Natural killer cell (primary cell): ENCODE results near the gene DNAJC3. TPM values are rescaled to one million over a fixed set of nuclear protein-coding genes. Genes with fewer than 3 reads are reported as not detected.

Source experiments
- ATAC-seq, 3 donors: fragments of 150-1000 bp in 2 of 3; fragments of 200-7000 bp in 1 of 3; cut with Tn5 transposase; 1 replicate in 1 of 3; 2 replicates in 2 of 3; pipeline ENCODE4 v1.10.0; 2021; ENCODE audit warnings: mild to moderate bottlenecking in 2 of 3, moderate library complexity in 2 of 3
- DNase-seq, 2 donors: peaks; one replicate each; pipeline versions ENCODE4 v3.0.0 to v3.0.0-alpha.2; 2013 to 2021; ENCODE audit warnings: mixed read lengths in 1 of 2
- H3K27ac ChIP-seq: one replicate; pipeline ENCODE4 v1.5.1; 2013; ENCODE audit warnings: mild to moderate bottlenecking, low read length
- H3K27me3 ChIP-seq: one replicate; pipeline ENCODE4 v1.6.1; 2013; ENCODE audit warnings: low read length; ENCODE audit not compliant: control insufficient read depth, insufficient read depth
- H3K36me3 ChIP-seq: one replicate; pipeline ENCODE4 v1.6.1; 2013; ENCODE audit warnings: low read length; ENCODE audit not compliant: control insufficient read depth, insufficient read depth
- H3K4me1 ChIP-seq: one replicate; pipeline ENCODE4 v1.6.1; 2013; ENCODE audit warnings: low read length; ENCODE audit not compliant: control insufficient read depth, insufficient read depth
- H3K4me3 ChIP-seq: one replicate; pipeline ENCODE4 v1.5.1; 2013; ENCODE audit warnings: low read length
- H3K9me3 ChIP-seq: one replicate; pipeline ENCODE4 v1.6.1; 2013; ENCODE audit warnings: low read length; ENCODE audit not compliant: control insufficient read depth, insufficient read depth
- H3K27ac Mint-ChIP-seq, 2 donors: one replicate each; pipeline ENCODE4 v1.8.0; 2022; ENCODE audit warnings: mild to moderate bottlenecking in 2 of 2, mixed read lengths in 2 of 2, moderate library complexity in 1 of 2
- H3K27me3 Mint-ChIP-seq, 2 donors: one replicate each; pipeline ENCODE4 v1.8.0; 2022; ENCODE audit warnings: low read depth in 2 of 2, mixed read lengths in 2 of 2
- H3K36me3 Mint-ChIP-seq: one replicate; pipeline ENCODE4 v1.8.0; 2022; ENCODE audit warnings: mixed read lengths
- H3K4me1 Mint-ChIP-seq, 2 donors: one replicate each; pipeline ENCODE4 v1.8.0; 2022; ENCODE audit warnings: mixed read lengths in 2 of 2
- H3K4me3 Mint-ChIP-seq: one replicate; pipeline ENCODE4 v1.8.0; 2022; ENCODE audit warnings: mild to moderate bottlenecking, moderate library complexity, mixed read lengths
- H3K9me3 Mint-ChIP-seq, 2 donors: one replicate each; pipeline ENCODE4 v1.8.0; 2022; ENCODE audit warnings: mixed read lengths in 2 of 2
- WGBS: methylation state at CpG from one replicate; pipeline ENCODE4 v1.1.7; 2013; ENCODE audit warnings: missing lambda C conversion rate; ENCODE audit not compliant: insufficient coverage; 5-methylcytosine and 5-hydroxymethylcytosine counted together
- intact Hi-C: fragments of 100-400 bp; cut with micrococcal nuclease; formaldehyde crosslinking; loops from one replicate; pipeline ENCODE4 v1.14.2; 2022
- total RNA-seq, 4 donors: library from RNA; stranded (reverse); fragments of 120-200 nt in 1 of 4; gene quantifications; one replicate each; pipeline versions ENCODE4 v1.2.3 to v1.2.4, GENCODE V29; 2013 to 2022
- TF ChIP-seq, protein P1 (sequence below): fragments of 200-600 bp; IDR thresholded peaks from one replicate; pipeline ENCODE4 v1.8.0; 2022; ENCODE audit warnings: antibody characterized with exemption

DNAJC3 gene
- total RNA-seq, 3 donors from 2014 or later (not counting 1 experiment from before 2014, with no cell fraction given): 26.5 to 38.1 (median 29.0) TPM

- Mint-ChIP-seq H3K27ac (no peak overlapping the region), H3K27me3 (peaks cover 6 to 35% of the 10 kb centered on the region in 2 donors), H3K4me1 (no peaks in the 10 kb centered on the region), H3K4me3 (no peak overlapping the region), H3K9me3 (no peaks in the 10 kb centered on the region), H3K36me3 (no peaks in the 10 kb centered on the region)
- TF ChIP-seq, protein P1, sequence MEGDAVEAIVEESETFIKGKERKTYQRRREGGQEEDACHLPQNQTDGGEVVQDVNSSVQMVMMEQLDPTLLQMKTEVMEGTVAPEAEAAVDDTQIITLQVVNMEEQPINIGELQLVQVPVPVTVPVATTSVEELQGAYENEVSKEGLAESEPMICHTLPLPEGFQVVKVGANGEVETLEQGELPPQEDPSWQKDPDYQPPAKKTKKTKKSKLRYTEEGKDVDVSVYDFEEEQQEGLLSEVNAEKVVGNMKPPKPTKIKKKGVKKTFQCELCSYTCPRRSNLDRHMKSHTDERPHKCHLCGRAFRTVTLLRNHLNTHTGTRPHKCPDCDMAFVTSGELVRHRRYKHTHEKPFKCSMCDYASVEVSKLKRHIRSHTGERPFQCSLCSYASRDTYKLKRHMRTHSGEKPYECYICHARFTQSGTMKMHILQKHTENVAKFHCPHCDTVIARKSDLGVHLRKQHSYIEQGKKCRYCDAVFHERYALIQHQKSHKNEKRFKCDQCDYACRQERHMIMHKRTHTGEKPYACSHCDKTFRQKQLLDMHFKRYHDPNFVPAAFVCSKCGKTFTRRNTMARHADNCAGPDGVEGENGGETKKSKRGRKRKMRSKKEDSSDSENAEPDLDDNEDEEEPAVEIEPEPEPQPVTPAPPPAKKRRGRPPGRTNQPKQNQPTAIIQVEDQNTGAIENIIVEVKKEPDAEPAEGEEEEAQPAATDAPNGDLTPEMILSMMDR: no peak
- H3K27me3 ChIP-seq: peaks cover 5% of the 10 kb centered on the region
- no peak for ATAC-seq
- H3K36me3 ChIP-seq: no peaks in the 10 kb centered on the region
- no peak for DNase-seq
- 86% methylated on average over 3 of the region's 5 CpGs for WGBS
- no peak overlapping the region for H3K27ac ChIP-seq
- intact Hi-C loops: no loop called here
- H3K4me1 ChIP-seq: no peaks in the 10 kb centered on the region
- H3K9me3 ChIP-seq: no peaks in the 10 kb centered on the region
- no peak overlapping the region for H3K4me3 ChIP-seq
Observed at GRCh38 chr13:95650696-95651095, 26.2 kb upstream of the DNAJC3 start.

- intact Hi-C loops: no loop called here
- H3K4me3 Mint-ChIP-seq: no peak overlapping the region
Observed at GRCh38 chr13:95652244-95652764, 24.6 kb upstream of the DNAJC3 start.

DNA sequence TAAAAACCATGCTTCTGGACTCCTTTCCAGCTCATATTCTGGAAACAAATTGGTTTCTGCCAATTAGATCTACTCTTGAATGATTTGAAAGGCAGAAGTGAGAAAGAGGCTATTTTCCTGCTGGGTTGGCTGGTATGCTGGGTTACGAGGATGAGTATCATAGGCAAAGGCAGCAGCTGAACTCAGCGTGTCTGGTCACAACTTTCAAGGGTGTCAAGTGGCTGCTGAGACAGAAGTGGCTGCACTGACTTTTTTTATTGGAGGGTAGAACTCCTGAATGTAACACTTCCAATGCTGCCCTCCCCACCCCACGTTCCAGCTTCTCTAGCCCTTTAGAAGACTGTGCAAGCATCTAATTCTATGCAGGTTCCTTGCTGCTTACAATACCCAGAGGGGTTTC lies 24.1 kb upstream of the DNAJC3 start:
- H3K9me3 ChIP-seq: no peaks in the 10 kb centered on the region
- peaks cover 5% of the 10 kb centered on the region for H3K27me3 ChIP-seq
- H3K27ac Mint-ChIP-seq: no peak overlapping the region
- no peaks in the 10 kb centered on the region for H3K9me3 Mint-ChIP-seq
- intact Hi-C loops: no loop called here
- TF ChIP-seq, protein P1: no peak
- 79% methylated on average over 3 of the region's 3 CpGs for WGBS
- no peaks in the 10 kb centered on the region for H3K4me1 Mint-ChIP-seq
- H3K36me3 ChIP-seq: no peaks in the 10 kb centered on the region
- H3K27ac ChIP-seq: no peak overlapping the region
- peaks cover 7 to 53% of the 10 kb centered on the region in 2 donors for H3K27me3 Mint-ChIP-seq
- H3K4me3 Mint-ChIP-seq: no peak overlapping the region
- DNase-seq (no peak), ATAC-seq (no peak)
- no peaks in the 10 kb centered on the region for H3K4me1 ChIP-seq
- H3K4me3 ChIP-seq: no peak overlapping the region
- no peaks in the 10 kb centered on the region for H3K36me3 Mint-ChIP-seq

More at GRCh38 chr13:95652244-95652764, 24.6 kb upstream of the DNAJC3 start:
- H3K27me3 Mint-ChIP-seq: peaks cover 7 to 51% of the 10 kb centered on the region in 2 donors
- DNase-seq (no peak), ATAC-seq (no peak)
- Histone ChIP-seq H3K27ac (no peak overlapping the region), H3K4me1 (no peaks in the 10 kb centered on the region), H3K4me3 (no peak overlapping the region), H3K27me3 (peaks cover 5% of the 10 kb centered on the region), H3K36me3 (no peaks in the 10 kb centered on the region), H3K9me3 (no peaks in the 10 kb centered on the region)
- no peak overlapping the region for H3K27ac Mint-ChIP-seq
- TF ChIP-seq, protein P1: no peak
- WGBS: no CpG with 5 or more reads among the region's 1 CpG
- H3K4me1 Mint-ChIP-seq: no peaks in the 10 kb centered on the region
- no peaks in the 10 kb centered on the region for H3K9me3 Mint-ChIP-seq
- no peaks in the 10 kb centered on the region for H3K36me3 Mint-ChIP-seq
